ENCODE measurements around the gene FANK1.
"Not testable (repeated sequence)": the region's sequence is repeated elsewhere in the genome, so short reads cannot be mapped to it uniquely, and the experiment has no call there.

DNA sequence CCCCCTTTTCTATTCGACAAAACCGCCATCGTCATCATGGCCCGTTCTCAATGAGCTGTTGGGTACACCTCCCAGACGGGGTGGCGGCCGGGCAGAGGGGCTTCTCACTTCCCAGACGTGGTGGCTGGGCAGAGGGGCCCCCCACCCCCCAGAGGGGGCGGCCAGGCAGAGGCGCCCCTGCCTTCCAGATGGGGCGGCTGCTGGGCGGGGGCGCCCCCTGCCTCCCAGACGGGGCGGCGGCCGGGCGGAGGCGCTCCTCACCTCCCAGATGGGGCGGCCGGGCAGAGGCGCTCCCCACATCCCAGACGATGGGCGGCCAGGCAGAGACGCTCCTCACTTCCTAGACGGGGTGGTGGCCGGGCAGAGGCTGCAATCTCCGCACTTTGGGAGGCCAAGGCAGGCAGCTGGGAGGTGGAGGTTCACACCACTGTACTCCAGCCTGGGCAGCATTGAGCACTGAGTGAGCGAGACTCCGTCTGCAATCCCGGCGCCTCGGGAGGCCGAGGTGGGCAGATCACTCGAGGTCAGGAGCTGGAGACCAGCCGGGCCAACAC lies 73.8 kb downstream of the FANK1 start:
- TF ChIP-seq, protein P1, sequence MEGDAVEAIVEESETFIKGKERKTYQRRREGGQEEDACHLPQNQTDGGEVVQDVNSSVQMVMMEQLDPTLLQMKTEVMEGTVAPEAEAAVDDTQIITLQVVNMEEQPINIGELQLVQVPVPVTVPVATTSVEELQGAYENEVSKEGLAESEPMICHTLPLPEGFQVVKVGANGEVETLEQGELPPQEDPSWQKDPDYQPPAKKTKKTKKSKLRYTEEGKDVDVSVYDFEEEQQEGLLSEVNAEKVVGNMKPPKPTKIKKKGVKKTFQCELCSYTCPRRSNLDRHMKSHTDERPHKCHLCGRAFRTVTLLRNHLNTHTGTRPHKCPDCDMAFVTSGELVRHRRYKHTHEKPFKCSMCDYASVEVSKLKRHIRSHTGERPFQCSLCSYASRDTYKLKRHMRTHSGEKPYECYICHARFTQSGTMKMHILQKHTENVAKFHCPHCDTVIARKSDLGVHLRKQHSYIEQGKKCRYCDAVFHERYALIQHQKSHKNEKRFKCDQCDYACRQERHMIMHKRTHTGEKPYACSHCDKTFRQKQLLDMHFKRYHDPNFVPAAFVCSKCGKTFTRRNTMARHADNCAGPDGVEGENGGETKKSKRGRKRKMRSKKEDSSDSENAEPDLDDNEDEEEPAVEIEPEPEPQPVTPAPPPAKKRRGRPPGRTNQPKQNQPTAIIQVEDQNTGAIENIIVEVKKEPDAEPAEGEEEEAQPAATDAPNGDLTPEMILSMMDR (IDR thresholded peaks at IDR 0.05; ENCODE audit: low read length) = not testable (repeated sequence)
- not testable (repeated sequence) for TF ChIP-seq EZH2 (optimal IDR thresholded peaks at IDR 0.05; ENCODE audit: low read depth, low read length)

All from MM.1S (cell line).